Astrocyte of the cerebellum (primary cell): ENCODE data around the gene SLC45A1.

ENCODE experiments used
- DNase-seq: peaks from one replicate; pipeline ENCODE4 v3.0.0-alpha.2; 2011; ENCODE audit warnings: low read depth
- H3K4me3 ChIP-seq: 2 replicates; pipeline ENCODE4 v1.5.1; 2011; ENCODE audit warnings: mild to moderate bottlenecking, low read depth, low read length, moderate library complexity
- CTCF ChIP-seq: IDR thresholded peaks from 2 replicates; pipeline ENCODE4 v1.5.1; 2012; ENCODE audit warnings: low read length, low read depth, moderate library complexity, mild to moderate bottlenecking; ENCODE audit errors: missing control alignments
- in situ Hi-C: cut with HindIII; loops from 2 replicates; pipeline ENCODE4 v1.10.0; 2017; ENCODE audit warnings: low sequenced_read_pairs

Gene SLC45A1

GRCh38 chr1:8333246-8333987, 15.5 kb downstream of the SLC45A1 start:
- no peak overlapping the region for H3K4me3 ChIP-seq
- in situ Hi-C loops, result no loop called here
- DNase-seq, result no peak
- no peak for TF ChIP-seq CTCF

GRCh38 chr1:8334106-8334851, 16.4 kb downstream of the SLC45A1 start:
- no peak for TF ChIP-seq CTCF
- H3K4me3 ChIP-seq, result no peak overlapping the region
- DNase-seq, result no peak
- in situ Hi-C loops, result no loop called here

GRCh38 chr1:8335246-8335645, 17.3 kb downstream of the SLC45A1 start:
- no peak for TF ChIP-seq CTCF
- no peak for DNase-seq
- H3K4me3 ChIP-seq, result no peak overlapping the region
- in situ Hi-C loops, result no loop called here

GRCh38 chr1:8337776-8338525, 20.0 kb downstream of the SLC45A1 start:
- no peak for TF ChIP-seq CTCF
- DNase-seq, result no peak
- no peak overlapping the region for H3K4me3 ChIP-seq
- in situ Hi-C loops, result no loop called here

- DNase-seq, result no peak
- H3K4me3 ChIP-seq, result no peak overlapping the region
- in situ Hi-C loops, result no loop called here
- no peak for TF ChIP-seq CTCF
Observed at GRCh38 chr1:8338526-8339202, 20.8 kb downstream of the SLC45A1 start.

GRCh38 chr1:8339203-8339600, 21.3 kb downstream of the SLC45A1 start:
- no peak overlapping the region for H3K4me3 ChIP-seq
- in situ Hi-C loops, result no loop called here
- DNase-seq, result no peak
- no peak for TF ChIP-seq CTCF
